GM12875 (cell line): Measurements from ENCODE around the gene ME3.
"Not testable (repeated sequence)": the region's sequence is repeated elsewhere in the genome, so short reads cannot be mapped to it uniquely, and the experiment has no call there.

Source experiments
- H3K4me3 ChIP-seq: one replicate; pipeline ENCODE4 v1.5.1; 2011; ENCODE audit warnings: low read depth, low read length, control low read depth
- CTCF ChIP-seq: IDR thresholded peaks from 2 replicates; pipeline ENCODE4 v1.5.1; 2011; ENCODE audit warnings: low read depth, mild to moderate bottlenecking, control low read depth, inconsistent platforms, low read length, moderate library complexity, borderline replicate concordance; ENCODE audit not compliant: insufficient read depth

The ME3 gene

GRCh38 chr11:86555401-86555800 is 117.0 kb downstream of the ME3 start:
- H3K4me3 ChIP-seq = no peak overlapping the region
- no peak for TF ChIP-seq CTCF

- no peak for TF ChIP-seq CTCF
- no peak overlapping the region for H3K4me3 ChIP-seq
Observed at GRCh38 chr11:86553265-86553664, 119.2 kb downstream of the ME3 start.

DNA sequence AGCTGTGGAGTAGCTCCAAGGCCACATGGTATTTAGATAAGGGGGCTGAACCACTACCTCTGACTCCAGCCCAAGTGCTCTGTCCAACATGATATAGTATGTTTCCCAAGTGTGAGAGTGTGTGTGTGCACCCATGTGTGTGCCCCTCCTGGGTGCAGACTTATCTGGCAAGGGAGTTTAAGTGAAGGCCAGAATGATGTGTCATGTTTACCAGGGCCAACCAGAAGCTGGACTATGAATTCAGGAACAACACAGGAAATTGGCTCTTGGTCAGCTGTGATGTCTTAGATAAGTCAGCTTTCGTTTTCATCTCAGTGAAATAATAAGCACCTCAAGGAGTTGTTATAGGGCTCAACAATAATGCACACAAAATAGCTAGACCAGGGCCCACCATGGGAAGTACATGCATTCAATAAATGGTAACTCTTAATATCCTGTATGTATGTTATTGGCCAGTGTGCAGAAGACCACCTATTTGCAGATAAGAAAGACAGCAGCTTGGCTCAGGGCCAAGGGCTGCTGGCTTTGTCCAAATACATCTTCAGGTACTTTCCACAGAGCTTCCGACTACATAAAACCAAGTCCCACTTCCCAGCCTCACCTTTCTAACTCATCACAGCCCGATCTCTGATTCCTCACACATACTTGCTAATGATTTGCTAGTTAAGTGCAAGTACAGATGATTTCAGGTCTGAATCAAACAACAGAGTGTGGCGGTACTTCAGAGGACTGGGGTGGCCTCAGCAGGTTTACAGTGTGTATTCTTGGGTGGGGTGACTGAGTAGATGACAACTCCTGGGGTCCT is 120.9 kb downstream of the ME3 start:
- TF ChIP-seq CTCF = no peak
- no peak overlapping the region for H3K4me3 ChIP-seq

DNA sequence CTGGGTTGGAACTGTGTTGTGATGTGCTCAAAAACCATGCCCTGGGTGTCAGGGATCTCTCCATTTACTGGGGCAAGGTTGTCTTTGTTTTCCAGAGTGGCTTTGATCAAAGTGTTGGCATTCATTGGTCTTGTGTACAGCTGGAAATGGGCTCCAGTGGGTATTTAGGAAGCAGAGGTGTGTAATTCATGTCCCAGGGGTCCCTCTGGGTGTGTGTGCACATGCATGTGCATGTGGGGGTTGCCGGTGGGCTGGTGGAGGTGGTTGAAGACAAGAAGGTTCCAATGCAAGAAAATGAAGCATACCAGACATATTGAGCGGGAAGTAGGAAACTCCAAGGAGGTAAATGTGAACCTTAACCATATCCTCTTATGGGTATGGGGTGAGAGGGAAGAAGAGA is 121.7 kb downstream of the ME3 start:
- TF ChIP-seq CTCF = no peak
- H3K4me3 ChIP-seq = no peak overlapping the region

GRCh38 chr11:86548271-86548917 is 124.0 kb downstream of the ME3 start:
- H3K4me3 ChIP-seq = no peak overlapping the region
- no peak for TF ChIP-seq CTCF

DNA sequence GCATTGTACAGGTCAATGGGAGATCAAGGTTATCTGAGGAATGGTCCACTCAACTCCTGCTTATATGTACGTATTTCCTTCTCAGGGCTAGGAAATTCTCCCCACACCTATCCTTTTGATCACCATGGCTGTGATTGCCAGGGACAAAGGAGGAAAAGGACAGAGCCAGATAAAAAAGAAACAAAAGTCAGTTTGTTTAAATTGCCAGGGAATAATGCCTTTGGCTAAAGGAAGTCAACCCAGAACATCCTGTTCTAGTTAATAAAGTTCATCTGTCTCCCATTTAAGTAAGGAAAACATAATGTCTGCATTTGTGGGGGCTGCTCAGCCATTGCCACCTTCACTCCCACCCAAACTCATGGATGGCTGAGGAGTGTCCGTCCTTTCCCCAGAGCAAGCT is 124.7 kb downstream of the ME3 start:
- no peak overlapping the region for H3K4me3 ChIP-seq
- TF ChIP-seq CTCF = no peak

DNA sequence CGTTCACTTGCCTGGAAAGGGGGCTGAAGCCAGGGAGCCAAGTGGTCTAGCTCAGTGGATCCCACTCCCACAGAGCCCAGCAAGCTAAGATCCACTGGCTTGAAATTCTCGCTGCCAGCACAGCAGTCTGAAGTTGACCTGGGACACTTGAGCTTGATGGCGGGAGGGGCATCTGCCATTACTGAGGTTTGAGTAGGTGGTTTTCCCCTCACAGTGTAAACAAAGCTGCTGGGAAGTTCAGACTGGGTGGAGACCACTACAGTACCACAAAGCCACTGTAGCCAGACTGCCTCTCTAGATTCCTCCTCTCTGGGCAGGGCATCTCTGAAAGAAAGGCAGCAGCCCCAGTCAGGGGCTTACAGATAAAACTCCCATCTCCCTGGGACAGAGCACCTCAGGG is 131.1 kb downstream of the ME3 start:
- not testable (repeated sequence) for H3K4me3 ChIP-seq
